WTC11 (cell line): ENCODE measurements around the gene TMEM45B. TPM values are rescaled to one million over a fixed set of nuclear protein-coding genes. Genes with fewer than 3 reads are reported as not detected.
"Not testable (repeated sequence)": the region's sequence is repeated elsewhere in the genome, so short reads cannot be mapped to it uniquely, and the experiment has no call there.

Experiments
- ATAC-seq: fragments of 200-7000 bp; cut with Tn5 transposase; 2 replicates; pipeline ENCODE4 v1.10.0; 2021; ENCODE audit warnings: mild to moderate bottlenecking, moderate library complexity
- CTCF ChIA-PET: fragments of 300-600 bp; sonication (Branson Sonifier 250); formaldehyde crosslinking; loops from one replicate; lab custom pipeline; 2021; ENCODE audit warnings: antibody characterized with exemption; lab: Charles Lee
- POLR2A ChIA-PET: fragments of 350-600 bp; sonication (Branson Sonifier 250); formaldehyde crosslinking; loops from one replicate; lab custom pipeline; 2021; ENCODE audit warnings: antibody characterized with exemption; lab: Charles Lee
- DNase-seq: peaks from one replicate; pipeline ENCODE4 v3.0.0; 2021; ENCODE audit warnings: low spot score
- H3K27ac Mint-ChIP-seq: 2 replicates; pipeline ENCODE4 v1.8.0; 2021; ENCODE audit warnings: mixed read lengths
- H3K27me3 Mint-ChIP-seq: 2 replicates; pipeline ENCODE4 v1.8.0; 2021; ENCODE audit warnings: low read depth, mild to moderate bottlenecking, moderate library complexity, mixed read lengths
- H3K36me3 Mint-ChIP-seq: 2 replicates; pipeline ENCODE4 v1.8.0; 2021; ENCODE audit warnings: mixed read lengths
- H3K4me1 Mint-ChIP-seq: 2 replicates; pipeline ENCODE4 v1.8.0; 2022; ENCODE audit warnings: mixed read lengths
- H3K4me3 Mint-ChIP-seq: 2 replicates; pipeline ENCODE4 v1.8.0; 2021; ENCODE audit warnings: mild to moderate bottlenecking, moderate library complexity, mixed read lengths
- H3K9me3 Mint-ChIP-seq: 2 replicates; pipeline ENCODE4 v1.8.0; 2021; ENCODE audit warnings: mixed read lengths
- ARID4B ChIP-seq: sonication (generic); formaldehyde crosslinking; IDR thresholded peaks from 2 replicates; pipeline ENCODE4 v1.8.0; 2023; ENCODE audit warnings: missing genetic modification reagents, mild to moderate bottlenecking, borderline replicate concordance
- EMX1 ChIP-seq: fragments of 250-450 bp; sonication (Bioruptor Pico); IDR thresholded peaks from 2 replicates; pipeline ENCODE4 v1.8.0; 2021; ENCODE audit warnings: mild to moderate bottlenecking
- ESRRA ChIP-seq: sonication (generic); formaldehyde crosslinking; IDR thresholded peaks from 2 replicates; pipeline ENCODE4 v1.8.1; 2022; ENCODE audit warnings: mild to moderate bottlenecking, missing genetic modification reagents, borderline replicate concordance
- FOXP1 ChIP-seq: sonication (generic); formaldehyde crosslinking; IDR thresholded peaks from 2 replicates; pipeline ENCODE4 v1.8.0; 2022; ENCODE audit warnings: missing genetic modification reagents, mild to moderate bottlenecking, moderate library complexity, borderline replicate concordance
- GABPB1 ChIP-seq: sonication (generic); formaldehyde crosslinking; IDR thresholded peaks from 2 replicates; pipeline ENCODE4 v1.8.1; 2023; ENCODE audit warnings: mild to moderate bottlenecking, missing genetic modification reagents
- HMGXB4 ChIP-seq: sonication (generic); formaldehyde crosslinking; IDR thresholded peaks from 2 replicates; pipeline ENCODE4 v1.8.1; 2023; ENCODE audit warnings: mild to moderate bottlenecking, moderate library complexity, missing genetic modification reagents
- PRDM15 ChIP-seq: sonication (generic); formaldehyde crosslinking; IDR thresholded peaks from 2 replicates; pipeline ENCODE4 v1.8.0; 2022; ENCODE audit warnings: missing genetic modification reagents
- SMAD3 ChIP-seq: sonication (generic); formaldehyde crosslinking; IDR thresholded peaks from 2 replicates; pipeline ENCODE4 v1.8.0; 2022; ENCODE audit warnings: missing genetic modification reagents, mild to moderate bottlenecking, borderline replicate concordance
- TCF7 ChIP-seq: sonication (generic); formaldehyde crosslinking; IDR thresholded peaks from 2 replicates; pipeline ENCODE4 v1.8.0; 2022; ENCODE audit warnings: mild to moderate bottlenecking, low read depth, missing genetic modification reagents, moderate library complexity
- USF2 ChIP-seq: sonication (generic); formaldehyde crosslinking; IDR thresholded peaks from 2 replicates; pipeline ENCODE4 v1.8.1; 2023; ENCODE audit warnings: mild to moderate bottlenecking, missing genetic modification reagents, moderate library complexity
- ZNF281 ChIP-seq: sonication (generic); formaldehyde crosslinking; IDR thresholded peaks from 2 replicates; pipeline ENCODE4 v1.8.0; 2023; ENCODE audit warnings: mild to moderate bottlenecking, missing genetic modification reagents
- ZNF396 ChIP-seq: fragments of 250-450 bp; sonication (Bioruptor Pico); IDR thresholded peaks from 2 replicates; pipeline ENCODE4 v1.8.0; 2021; ENCODE audit warnings: mild to moderate bottlenecking, moderate library complexity, borderline replicate concordance
- ZNF425 ChIP-seq: fragments of 250-450 bp; sonication (Bioruptor Pico); conservative IDR thresholded peaks from 2 replicates; pipeline ENCODE4 v1.9.0; 2021; ENCODE audit warnings: mild to moderate bottlenecking
- total RNA-seq: library from RNA; stranded (reverse); gene quantifications from 3 replicates; pipeline ENCODE4 v1.2.3, GENCODE V29; 2021

Gene TMEM45B
- total RNA-seq, 1 experiment from 2014 or later, result 0.59 TPM

GRCh38 chr11:129842138-129842537 is 26.5 kb downstream of the TMEM45B start (continued):
- no peak for TF ChIP-seq ZNF281
- no peak for TF ChIP-seq TCF7 (CRISPR knock-in tag)
- TF ChIP-seq EMX1 (CRISPR knock-in tag), result no peak
- TF ChIP-seq ARID4B (CRISPR knock-in tag), result no peak
- TF ChIP-seq SMAD3, result no peak
- TF ChIP-seq FOXP1 (CRISPR knock-in tag), result no peak
- TF ChIP-seq HMGXB4 (CRISPR knock-in tag), result no peak
- no peak for TF ChIP-seq ESRRA (CRISPR knock-in tag)
- no peak for TF ChIP-seq ZNF425 (CRISPR knock-in tag)

GRCh38 chr11:129846508-129847335 is 31.1 kb downstream of the TMEM45B start:
- CTCF ChIA-PET, result no interaction called here
- POLR2A ChIA-PET, result no interaction called here
- TF ChIP-seq ZNF396 (CRISPR knock-in tag), result no peak
- TF ChIP-seq PRDM15 (CRISPR knock-in tag), result 0 out of 2 replicates have a peak, but pooled peaks have one; percentile 38
- TF ChIP-seq GABPB1, result 0 out of 2 replicates have a peak, but pooled peaks have one; percentile 11
- no peak for TF ChIP-seq USF2 (CRISPR knock-in tag)
- DNase-seq (no peak), ATAC-seq (no peak)
- Mint-ChIP-seq H3K27me3 (no peaks in the 10 kb centered on the region), H3K36me3 (no peaks in the 10 kb centered on the region), H3K27ac (no peak overlapping the region), H3K4me1 (peaks cover 7% of the 10 kb centered on the region), H3K4me3 (no peak overlapping the region), H3K9me3 (no peaks in the 10 kb centered on the region)

- H3K4me3 Mint-ChIP-seq, ATAC-seq, POLR2A ChIA-PET, H3K27ac Mint-ChIP-seq, H3K4me1 Mint-ChIP-seq, H3K36me3 Mint-ChIP-seq, H3K9me3 Mint-ChIP-seq, H3K27me3 Mint-ChIP-seq, CTCF ChIA-PET, DNase-seq: not testable (repeated sequence)
Observed at GRCh38 chr11:129847361-129847760, 31.7 kb downstream of the TMEM45B start.
